ENCODE measurements around the gene KLHL15.
"Not testable (repeated sequence)": the region's sequence is repeated elsewhere in the genome, so short reads cannot be mapped to it uniquely, and the experiment has no call there.

The KLHL15 gene

GRCh38 chrX:24014388-24015018, 12.5 kb downstream of the KLHL15 start:
- no peak for DNase-seq

- no peak for DNase-seq
Observed at GRCh38 chrX:24012266-24012665, 14.7 kb downstream of the KLHL15 start.

GRCh38 chrX:24005867-24006266, 21.1 kb downstream of the KLHL15 start:
- DNase-seq: no peak

GRCh38 chrX:24005028-24005427, 22.0 kb downstream of the KLHL15 start:
- no peak for DNase-seq

GRCh38 chrX:24002792-24003191, 24.2 kb downstream of the KLHL15 start:
- DNase-seq: no peak

- no peak for DNase-seq
Observed at GRCh38 chrX:24002167-24002566, 24.8 kb downstream of the KLHL15 start.

- no peak for DNase-seq
Observed at GRCh38 chrX:23999671-24000070, 27.3 kb downstream of the KLHL15 start.

- no peak for DNase-seq
Observed at GRCh38 chrX:23993012-23993633, 33.9 kb downstream of the KLHL15 start.

GRCh38 chrX:23992431-23992830, 34.6 kb downstream of the KLHL15 start:
- no peak for DNase-seq

- no peak for DNase-seq
Observed at GRCh38 chrX:23990455-23990854, 36.5 kb downstream of the KLHL15 start.

GRCh38 chrX:23989689-23990088, 37.3 kb downstream of the KLHL15 start:
- DNase-seq: no peak

- DNase-seq: no peak
Observed at GRCh38 chrX:23982891-23983290, 44.1 kb downstream of the KLHL15 start.

GRCh38 chrX:23981711-23982110, 45.3 kb downstream of the KLHL15 start:
- DNase-seq: no peak

GRCh38 chrX:23981222-23981621, 45.8 kb downstream of the KLHL15 start:
- DNase-seq: no peak

- DNase-seq: no peak
Observed at GRCh38 chrX:23980011-23980441, 47.0 kb downstream of the KLHL15 start.

- no peak for DNase-seq
Observed at GRCh38 chrX:23978491-23978890, 48.5 kb downstream of the KLHL15 start.

GRCh38 chrX:23965630-23966029, 61.4 kb downstream of the KLHL15 start:
- not testable (repeated sequence) for DNase-seq

GRCh38 chrX:23964191-23964590, 62.8 kb downstream of the KLHL15 start:
- DNase-seq: no peak

- DNase-seq: no peak
Observed at GRCh38 chrX:23959781-23960180, 67.2 kb downstream of the KLHL15 start.

- DNase-seq: no peak
Observed at GRCh38 chrX:23954396-23954795, 72.6 kb downstream of the KLHL15 start.

GRCh38 chrX:23953908-23954269, 73.1 kb downstream of the KLHL15 start:
- no peak for DNase-seq

- DNase-seq: no peak
Observed at GRCh38 chrX:23952984-23953907, 73.7 kb downstream of the KLHL15 start.

GRCh38 chrX:23952391-23952790, 74.6 kb downstream of the KLHL15 start:
- no peak for DNase-seq

- no peak for DNase-seq
Observed at GRCh38 chrX:23945206-23945605, 81.8 kb downstream of the KLHL15 start.
